Measurements from ENCODE around the gene ESYT3. TPM values are rescaled to one million over a fixed set of nuclear protein-coding genes. Genes with fewer than 3 reads are reported as not detected.

Gene ESYT3
- total RNA-seq, 1 experiment from 2014 or later = 6.3 TPM

DNA sequence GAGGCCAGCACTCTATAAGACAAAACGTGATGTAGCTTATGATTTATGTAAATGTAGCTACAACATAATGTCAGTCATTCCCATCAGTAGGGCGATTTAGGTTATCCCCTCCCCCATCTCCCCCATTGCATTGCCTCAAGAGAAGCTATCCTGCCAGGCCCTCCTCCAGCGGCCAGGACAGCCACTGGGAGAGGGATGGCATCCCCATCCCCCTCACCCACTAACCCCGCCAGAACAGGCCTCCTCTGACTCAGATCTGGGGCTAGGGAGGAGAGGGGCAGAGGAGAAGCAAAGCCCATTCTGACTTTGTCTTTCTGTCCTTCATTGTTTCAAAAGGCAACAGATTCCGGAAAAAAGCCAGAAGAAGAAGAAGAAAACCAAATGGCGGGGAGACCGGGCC is 32.6 kb upstream of the ESYT3 start:
- Histone ChIP-seq H2AK5ac (ENCODE audit: insufficient read length, low read length) (no peak overlapping the region), H3K23me2 (ENCODE audit: insufficient read length, low read depth, low read length, poor library complexity, severe bottlenecking) (peaks cover 3% of the 10 kb centered on the region), H3T11ph (ENCODE audit: low read length) (no peak overlapping the region), H3K79me1 (ENCODE audit: insufficient read depth, low read depth, low read length, poor library complexity, severe bottlenecking) (no peaks in the 10 kb centered on the region), H3K14ac (ENCODE audit: insufficient read depth, low read length) (no peak overlapping the region), H4K5ac (ENCODE audit: insufficient read length, low read depth, low read length) (no peak overlapping the region), H4K20me1 (ENCODE audit: control insufficient read depth, insufficient read depth, insufficient read length) (no peaks in the 10 kb centered on the region), H4K8ac (replicated peaks; ENCODE audit: insufficient read length, low read depth, low read length) (no peak overlapping the region), H2AFZ (ENCODE audit: low read length) (no peak overlapping the region), H3K18ac (ENCODE audit: insufficient read length, low read depth, low read length) (no peak overlapping the region), H4K91ac (ENCODE audit: insufficient read length, low read depth, low read length) (no peak overlapping the region), H3K27me3 (ENCODE audit: insufficient read depth, low read length) (no peaks in the 10 kb centered on the region), H2BK120ac (ENCODE audit: low read depth, low read length, poor library complexity, severe bottlenecking) (no peak overlapping the region), H3K27ac (ENCODE audit: insufficient read length, low read depth, low read length) (no peak overlapping the region), H3K23ac (ENCODE audit: insufficient read length, low read depth, low read length) (no peak overlapping the region), H2BK15ac (ENCODE audit: low read depth, low read length) (no peak overlapping the region; the same call in 1 of the 2 replicates), H3K9me3 (ENCODE audit: control insufficient read depth, low read depth, low read length) (no peaks in the 10 kb centered on the region), H3K4me1 (ENCODE audit: insufficient read depth, low read length) (no peaks in the 10 kb centered on the region; the same call in 1 of the 2 replicates), H3K4me2 (ENCODE audit: insufficient read depth, insufficient read length, low read length) (no peak overlapping the region), H3K9ac (ENCODE audit: extremely low read depth, insufficient read length, low read length) (no peak overlapping the region), H3K79me2 (ENCODE audit: insufficient read depth, low read length) (no peaks in the 10 kb centered on the region), H2BK20ac (ENCODE audit: low read depth, low read length, poor library complexity, severe bottlenecking) (no peak overlapping the region), H2BK5ac (ENCODE audit: insufficient read length, low read length) (no peak overlapping the region), H2BK12ac (ENCODE audit: insufficient read length, low read depth, low read length) (no peak overlapping the region), H3K4ac (ENCODE audit: low read depth, low read length) (no peak overlapping the region), H3K56ac (ENCODE audit: insufficient read length, low read depth, low read length) (no peak overlapping the region)
- no peak for DNase-seq
- H3K27me3 Mint-ChIP-seq (ENCODE audit: low read depth) = peaks cover 4% of the 10 kb centered on the region; the same call in 1 of the 2 replicates
- no CpG with 5 or more reads among the region's 7 CpGs for WGBS (ENCODE audit: extremely low coverage, insufficient read length, low lambda C conversion rate)
- peaks cover 30 to 47% (median 32%) of the 10 kb centered on the region in 3 experiments for H3K36me3 Mint-ChIP-seq (ENCODE audit: insufficient read depth in 1 of 3, low read depth in 3 of 3)
- peaks cover 24 to 31% of the 10 kb centered on the region in 2 experiments for H3K4me1 Mint-ChIP-seq
- TF ChIP-seq, protein P1, sequence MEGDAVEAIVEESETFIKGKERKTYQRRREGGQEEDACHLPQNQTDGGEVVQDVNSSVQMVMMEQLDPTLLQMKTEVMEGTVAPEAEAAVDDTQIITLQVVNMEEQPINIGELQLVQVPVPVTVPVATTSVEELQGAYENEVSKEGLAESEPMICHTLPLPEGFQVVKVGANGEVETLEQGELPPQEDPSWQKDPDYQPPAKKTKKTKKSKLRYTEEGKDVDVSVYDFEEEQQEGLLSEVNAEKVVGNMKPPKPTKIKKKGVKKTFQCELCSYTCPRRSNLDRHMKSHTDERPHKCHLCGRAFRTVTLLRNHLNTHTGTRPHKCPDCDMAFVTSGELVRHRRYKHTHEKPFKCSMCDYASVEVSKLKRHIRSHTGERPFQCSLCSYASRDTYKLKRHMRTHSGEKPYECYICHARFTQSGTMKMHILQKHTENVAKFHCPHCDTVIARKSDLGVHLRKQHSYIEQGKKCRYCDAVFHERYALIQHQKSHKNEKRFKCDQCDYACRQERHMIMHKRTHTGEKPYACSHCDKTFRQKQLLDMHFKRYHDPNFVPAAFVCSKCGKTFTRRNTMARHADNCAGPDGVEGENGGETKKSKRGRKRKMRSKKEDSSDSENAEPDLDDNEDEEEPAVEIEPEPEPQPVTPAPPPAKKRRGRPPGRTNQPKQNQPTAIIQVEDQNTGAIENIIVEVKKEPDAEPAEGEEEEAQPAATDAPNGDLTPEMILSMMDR (conservative IDR thresholded peaks at IDR 0.05) = no peak
- H3K4me3 Mint-ChIP-seq = no peak overlapping the region
- peaks cover 3 to 5% of the 10 kb centered on the region in 2 experiments; a peak in 4 of 5 replicates for H3K9me3 Mint-ChIP-seq
- no peak overlapping the region; a peak in 1 of 7 replicates for H3K27ac Mint-ChIP-seq
